Mucosa of rectum (tissue), 2 donors: ENCODE data around the gene CFAP141.

Source experiments
- H3K27ac ChIP-seq, 2 donors: one replicate each; pipeline ENCODE4 v1.7.0; 2013; ENCODE audit warnings: inconsistent platforms in 2 of 2, low read depth in 2 of 2, low read length in 2 of 2
- H3K27me3 ChIP-seq, 2 donors: one replicate each; pipeline ENCODE4 v1.7.0; 2013; ENCODE audit warnings: low read length in 2 of 2; ENCODE audit not compliant: control insufficient read depth in 2 of 2, insufficient read depth in 2 of 2
- H3K36me3 ChIP-seq, 2 donors: one replicate each; pipeline ENCODE4 v1.7.0; 2013; ENCODE audit warnings: low read length in 2 of 2; ENCODE audit not compliant: control insufficient read depth in 2 of 2, insufficient read depth in 2 of 2
- H3K4me1 ChIP-seq, 2 donors: one replicate each; pipeline ENCODE4 v1.7.0; 2013; ENCODE audit warnings: low read length in 2 of 2, mild to moderate bottlenecking in 1 of 2; ENCODE audit not compliant: control insufficient read depth in 2 of 2, insufficient read depth in 2 of 2
- H3K4me3 ChIP-seq, 2 donors: one replicate each; pipeline ENCODE4 v1.7.0; 2013; ENCODE audit warnings: low read length in 2 of 2
- H3K9ac ChIP-seq, 2 donors: one replicate each; pipeline ENCODE4 v1.7.0; 2013; ENCODE audit warnings: low read length in 2 of 2, low read depth in 1 of 2, mild to moderate bottlenecking in 1 of 2
- H3K9me3 ChIP-seq, 2 donors: one replicate each; pipeline ENCODE4 v1.7.0; 2013; ENCODE audit warnings: low read length in 2 of 2; ENCODE audit not compliant: control insufficient read depth in 2 of 2
- donor health status: healthy.
- donor health status: Normal muscosa, but diverticular disease.

Gene CFAP141

DNA sequence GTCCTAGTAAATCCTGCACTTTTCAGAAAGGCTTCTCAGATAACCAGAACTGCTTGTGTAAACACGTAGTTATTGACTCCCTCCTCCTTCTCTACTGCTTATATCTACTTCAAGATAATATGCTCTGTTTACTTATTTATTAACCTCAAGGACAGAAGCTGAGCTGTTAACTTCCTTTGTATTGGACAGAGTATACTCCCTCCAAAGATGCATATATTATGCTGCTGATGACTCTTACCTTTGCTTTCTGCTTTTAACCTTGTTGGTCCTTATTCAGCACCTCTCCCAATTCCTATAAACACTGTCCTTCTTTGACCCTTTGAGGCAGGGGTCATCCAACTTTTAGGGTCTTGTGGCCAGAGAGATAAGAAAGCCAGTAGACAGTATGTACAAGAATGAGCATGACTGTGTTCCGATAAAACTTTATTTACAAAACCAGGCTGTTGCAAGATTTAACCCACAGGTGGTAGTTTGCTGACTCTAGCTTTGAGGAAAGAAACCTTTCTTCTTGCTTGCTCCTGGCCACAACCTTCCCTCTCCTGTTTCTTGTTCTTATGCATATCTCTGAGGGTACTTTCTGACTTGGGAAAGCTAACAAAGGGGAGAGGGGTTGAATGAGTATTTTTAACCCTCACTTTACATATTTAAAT, 19.2 kb downstream of the CFAP141 start:
- Histone ChIP-seq H3K9me3 (no peaks in the 10 kb centered on the region), H3K27me3 (peaks cover 0 to 3% of the 10 kb centered on the region in 2 donors), H3K27ac (no peak overlapping the region), H3K36me3 (no peaks in the 10 kb centered on the region), H3K9ac (no peak overlapping the region), H3K4me1 (peaks cover 5 to 6% of the 10 kb centered on the region in 2 donors), H3K4me3 (no peak overlapping the region)

GRCh38 chr1:154186177-154186576, 20.0 kb downstream of the CFAP141 start:
- Histone ChIP-seq H3K27ac (no peak overlapping the region), H3K27me3 (peaks cover 0 to 2% of the 10 kb centered on the region in 2 donors), H3K4me3 (no peak overlapping the region), H3K9ac (no peak overlapping the region), H3K9me3 (no peaks in the 10 kb centered on the region), H3K36me3 (no peaks in the 10 kb centered on the region), H3K4me1 (peaks cover 12% of the 10 kb centered on the region in 2 donors)

DNA sequence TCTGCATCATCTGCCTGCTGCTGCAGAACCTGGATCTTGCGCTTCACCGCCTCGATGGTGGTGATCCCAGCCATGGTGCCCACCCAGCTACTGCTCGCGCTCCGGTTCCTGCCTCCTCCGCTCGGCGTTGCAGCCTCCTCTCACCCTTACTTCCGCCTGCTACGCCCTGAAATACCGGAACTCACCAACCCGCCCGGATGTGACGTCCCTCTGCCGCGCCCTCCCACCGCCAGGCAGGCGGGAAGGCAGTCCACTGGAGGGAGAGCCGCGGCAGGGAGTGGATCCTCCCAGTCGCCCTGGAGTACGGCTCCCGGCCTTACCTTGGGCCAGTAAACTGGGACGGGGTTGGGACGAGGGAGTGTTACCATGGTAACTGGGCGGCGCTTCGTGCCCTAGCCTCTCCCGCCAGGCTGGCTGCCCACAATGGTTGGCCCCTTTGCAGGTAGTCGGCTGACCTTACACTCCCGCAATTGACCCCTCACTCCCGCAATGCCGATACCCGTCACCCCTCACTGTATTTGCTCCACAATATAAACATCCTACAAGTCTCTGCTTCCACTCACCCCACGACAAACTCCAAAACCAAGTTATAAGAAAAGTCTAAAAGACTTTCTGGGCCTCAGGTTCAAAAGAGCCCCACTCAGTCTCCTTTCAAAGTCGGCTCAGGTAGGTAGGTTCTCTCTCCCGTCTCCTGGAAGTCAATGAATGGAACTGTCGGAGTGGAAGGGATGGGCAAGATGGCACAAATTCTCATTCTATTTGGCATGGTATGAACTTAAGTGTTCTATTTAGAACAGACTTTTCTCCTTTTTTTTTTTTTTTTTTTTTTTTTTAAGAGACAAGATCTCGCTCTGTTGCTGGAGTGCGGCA, 22.9 kb downstream of the CFAP141 start:
- Histone ChIP-seq H3K27me3 (no peaks in the 10 kb centered on the region), H3K4me1 (peaks cover 38 to 39% of the 10 kb centered on the region in 2 donors), H3K27ac (peak overlapping the region; percentile 91 to 99), H3K36me3 (peaks cover 0 to 7% of the 10 kb centered on the region in 2 donors), H3K9me3 (no peaks in the 10 kb centered on the region), H3K4me3 (peak overlapping the region; percentile 94 to 98), H3K9ac (peak overlapping the region; percentile 89 to 98)

GRCh38 chr1:154182344-154183045, 23.6 kb downstream of the CFAP141 start:
- Histone ChIP-seq H3K9ac (peak overlapping the region; percentile 89 to 98), H3K36me3 (peaks cover 0 to 7% of the 10 kb centered on the region in 2 donors), H3K4me3 (peak overlapping the region; percentile 94 to 98), H3K9me3 (no peaks in the 10 kb centered on the region), H3K4me1 (peaks cover 46% of the 10 kb centered on the region in 2 donors), H3K27ac (peak overlapping the region; percentile 91 to 99), H3K27me3 (no peaks in the 10 kb centered on the region)

DNA sequence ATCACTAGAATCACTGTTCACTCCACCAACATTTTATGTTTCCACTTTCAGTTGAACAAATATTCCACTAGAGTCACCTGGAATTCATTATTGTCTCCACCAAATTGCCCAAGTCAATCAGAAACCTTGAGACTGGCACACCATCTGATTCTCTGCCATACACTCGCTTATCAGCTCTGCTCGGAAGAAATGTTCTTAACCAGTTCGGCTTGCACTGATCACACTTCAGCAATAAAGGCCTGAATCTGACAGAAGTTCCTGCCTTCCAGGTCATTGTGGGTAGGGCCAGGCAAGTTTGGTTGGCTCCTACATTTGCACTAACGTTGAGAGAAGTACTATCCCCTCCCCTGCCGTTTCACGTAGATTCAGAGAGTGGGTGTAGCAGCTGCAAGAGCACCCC, 24.2 kb downstream of the CFAP141 start:
- Histone ChIP-seq H3K27ac (peak overlapping the region; percentile 91 to 99), H3K9ac (peak overlapping the region; percentile 89 to 98), H3K27me3 (no peaks in the 10 kb centered on the region), H3K36me3 (peaks cover 0 to 7% of the 10 kb centered on the region in 2 donors), H3K9me3 (no peaks in the 10 kb centered on the region), H3K4me1 (peaks cover 50 to 51% of the 10 kb centered on the region in 2 donors), H3K4me3 (peak overlapping the region; percentile 94 to 98)

DNA sequence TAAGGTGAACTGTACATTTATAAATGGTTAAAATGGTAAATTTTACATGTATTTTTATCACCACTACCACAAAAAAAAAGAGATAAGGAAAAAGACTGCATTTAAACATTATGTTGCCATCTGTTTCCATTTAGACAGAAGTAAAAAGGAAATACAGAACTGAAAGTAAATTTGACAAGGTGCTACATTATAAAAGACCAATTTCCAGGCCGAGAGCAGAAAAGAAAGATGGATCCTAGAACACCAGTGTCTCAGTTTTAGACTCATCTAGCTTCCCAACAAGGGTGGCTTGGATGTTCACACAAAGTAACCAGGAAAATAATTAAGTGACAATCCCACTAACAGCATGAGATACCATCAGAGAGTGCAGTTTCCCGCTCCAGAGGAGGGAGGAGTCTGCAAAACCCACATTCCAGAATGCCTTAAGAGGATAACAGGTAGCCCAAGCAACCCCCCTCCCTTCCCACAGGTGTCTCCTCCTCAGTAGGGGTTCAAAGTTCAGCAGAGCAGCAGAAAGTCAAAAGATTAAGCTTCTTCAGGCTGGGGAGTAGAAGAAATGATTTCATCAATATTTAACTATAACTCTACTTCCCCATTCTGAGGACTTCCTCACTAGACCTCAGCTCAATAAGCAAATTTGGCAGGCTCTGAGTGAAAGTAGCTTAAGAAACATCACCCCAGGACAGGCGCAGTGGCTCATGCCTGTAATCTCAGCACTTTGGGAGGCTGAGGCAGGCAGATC, 26.0 kb downstream of the CFAP141 start:
- Histone ChIP-seq H3K9me3 (no peaks in the 10 kb centered on the region), H3K9ac (peak overlapping the region; percentile 28 to 34), H3K36me3 (peaks cover 7 to 15% of the 10 kb centered on the region in 2 donors), H3K27me3 (no peaks in the 10 kb centered on the region), H3K4me1 (peaks cover 59 to 61% of the 10 kb centered on the region in 2 donors), H3K4me3 (peak overlapping the region in 1 of 2 donors; percentile 98), H3K27ac (peak overlapping the region; percentile 18 to 99)

- peaks cover 59 to 61% of the 10 kb centered on the region in 2 donors for H3K4me1 ChIP-seq
- H3K4me3 ChIP-seq, result peak overlapping the region; percentile 10 to 98
- no peaks in the 10 kb centered on the region for H3K27me3 ChIP-seq
- H3K36me3 ChIP-seq, result peaks cover 13 to 21% of the 10 kb centered on the region in 2 donors
- H3K9me3 ChIP-seq, result no peaks in the 10 kb centered on the region
- peak overlapping the region; percentile 15 to 36 for H3K9ac ChIP-seq
- H3K27ac ChIP-seq, result peak overlapping the region; percentile 72 to 99
These were observed 27.0 kb downstream of the CFAP141 start for GRCh38 chr1:154178911-154179811.

DNA sequence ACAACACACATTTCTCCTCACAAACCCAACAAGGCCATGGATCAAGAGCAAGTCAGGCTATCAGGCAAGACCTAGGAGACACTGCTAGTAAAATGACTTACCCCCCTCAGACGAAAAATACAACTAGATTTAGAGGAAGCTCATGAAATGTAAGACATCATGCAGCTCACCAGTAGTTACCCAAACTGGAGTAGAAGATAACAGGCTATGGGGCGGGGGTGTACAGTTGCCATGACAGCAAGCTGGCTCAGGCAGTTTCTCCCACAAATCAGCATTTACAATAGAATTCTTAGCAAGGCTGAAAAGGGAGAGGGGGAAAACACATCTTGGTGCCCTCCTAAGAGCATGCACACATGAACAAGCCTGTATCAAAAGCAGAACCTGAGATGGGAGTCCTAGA, 28.1 kb downstream of the CFAP141 start:
- peaks cover 53 to 55% of the 10 kb centered on the region in 2 donors for H3K4me1 ChIP-seq
- H3K27ac ChIP-seq, result no peak overlapping the region
- no peak overlapping the region for H3K9ac ChIP-seq

DNA sequence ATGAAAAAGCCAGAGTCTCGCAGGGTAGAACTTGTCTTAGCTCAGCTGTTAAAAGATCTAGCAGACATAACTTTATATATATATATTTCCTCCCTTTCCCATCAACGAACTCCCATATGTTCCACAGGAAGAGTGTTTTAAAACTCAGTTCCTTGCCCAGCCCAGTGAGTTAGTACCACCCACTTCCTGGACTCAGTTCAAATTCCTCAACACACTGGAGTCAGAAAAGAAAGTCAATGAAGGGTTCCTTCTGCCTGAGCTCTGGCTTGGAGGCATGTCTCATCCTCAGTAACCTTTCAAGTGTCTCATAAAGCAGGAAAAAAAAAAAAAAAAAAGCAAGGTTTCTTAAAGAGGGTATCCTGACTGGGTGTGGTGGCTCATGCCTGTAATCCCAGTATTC, 29.8 kb downstream of the CFAP141 start:
- H3K27me3 ChIP-seq, result no peaks in the 10 kb centered on the region
- H3K4me1 ChIP-seq, result peaks cover 48 to 50% of the 10 kb centered on the region in 2 donors
- H3K4me3 ChIP-seq, result peak overlapping the region in 1 of 2 donors; percentile 37
- peaks cover 30 to 40% of the 10 kb centered on the region in 2 donors for H3K36me3 ChIP-seq
- no peaks in the 10 kb centered on the region for H3K9me3 ChIP-seq
- peak overlapping the region; percentile 64 to 70 for H3K27ac ChIP-seq
- no peak overlapping the region for H3K9ac ChIP-seq

More for the DNA sequence above, 28.1 kb downstream of the CFAP141 start:
- no peaks in the 10 kb centered on the region for H3K27me3 ChIP-seq
- no peaks in the 10 kb centered on the region for H3K9me3 ChIP-seq
- H3K36me3 ChIP-seq, result peaks cover 13 to 24% of the 10 kb centered on the region in 2 donors
- H3K4me3 ChIP-seq, result peak overlapping the region in 1 of 2 donors; percentile 20
